Measurements from ENCODE around the gene LRTM2. TPM values are rescaled to one million over a fixed set of nuclear protein-coding genes. Genes with fewer than 3 reads are reported as not detected.

LRTM2 gene
- total and polyA plus RNA-seq, 9 of the 15 experiments (the other 6 are each of a cell fraction or from before 2014, with no cell fraction given): 0.09 TPM; not detected in 8

GRCh38 chr12:1826867-1827705, 6.7 kb downstream of the LRTM2 start:
- H3K4me3 ChIP-seq: no peak overlapping the region
- in situ Hi-C loops (cut with MboI): no loop called here
- H3K9me3 ChIP-seq (replicated peaks; ENCODE audit: control insufficient read depth, insufficient read depth, low read depth, low read length): no peaks in the 10 kb centered on the region
- intact Hi-C loops (cut with micrococcal nuclease): no loop called here
- no peak for DNase-seq (ENCODE audit: extremely low read depth in 1 of 4, low spot score in 3 of 4)
- ChIA-PET CTCF (ENCODE audit: low intra/inter-chr PET ratio) (no interaction called here), POLR2A (interaction anchor here (0.6 kb wide), 2 partner anchors 92 to 590 kb away, joined by 3 read pairs; partner anchors contain the start of gene CACNA2D4)
- WGBS (ENCODE audit: insufficient coverage, low coverage, missing lambda C conversion rate): 5% methylated on average over 15 of the region's 25 CpGs
- peaks cover 17% of the 10 kb centered on the region for H4K20me1 ChIP-seq (replicated peaks; ENCODE audit: control insufficient read depth, insufficient read depth, low read length)
- no peak overlapping the region for H2AFZ ChIP-seq (ENCODE audit: low read depth, low read length)
- H3K9me1 ChIP-seq (ENCODE audit: control insufficient read depth, insufficient read depth, low read length): no peaks in the 10 kb centered on the region
- no peak for FAIRE-seq
- peaks cover 0 to 18% of the 10 kb centered on the region in 2 experiments; a peak in 2 of 5 replicates for H3K4me1 ChIP-seq (replicated peaks in 1 of 2; ENCODE audit: control insufficient read depth in 2 of 2, insufficient read depth in 2 of 2, low read length in 2 of 2)
- no peak overlapping the region for H3K27ac ChIP-seq (ENCODE audit: extremely low read depth, low read depth, low read length)
- H3K36me3 ChIP-seq (ENCODE audit: control insufficient read depth, insufficient read depth, low read length): no peaks in the 10 kb centered on the region
- TF ChIP-seq EGR1 (conservative IDR thresholded peaks at IDR 0.05) (peak; percentile 58), GABPB1 (CRISPR knock-in tag; IDR thresholded peaks at IDR 0.05) (no peak)
- H3K9ac ChIP-seq (ENCODE audit: insufficient read depth in 1 of 2, low read depth in 2 of 2, low read length in 2 of 2): no peak overlapping the region
- no peaks in the 10 kb centered on the region for H3K79me2 ChIP-seq (ENCODE audit: control insufficient read depth, insufficient read depth, low read length)
- no peak overlapping the region for H3K4me2 ChIP-seq (ENCODE audit: insufficient read depth, low read length)
- no TSS peak for BruUV-seq (replicated peaks)
- H3K27me3 ChIP-seq (ENCODE audit: control insufficient read depth in 2 of 2, insufficient read depth in 2 of 2, low read length in 2 of 2): peaks cover 9 to 82% of the 10 kb centered on the region in 2 experiments; a peak in 3 of 5 replicates
- no peak for ATAC-seq

All from K562 (cell line).